H9 (cell line): ENCODE measurements around the gene C17orf75. TPM values are rescaled to one million over a fixed set of nuclear protein-coding genes. Genes with fewer than 3 reads are reported as not detected.
A peak's percentile ranks its signal among the peaks of the same experiment; 100 is the strongest.

ENCODE experiments used
- DNase-seq: peaks from one replicate; pipeline ENCODE4 v3.0.0-alpha.2; 2017
- H2AFZ ChIP-seq: one replicate; pipeline ENCODE4 v1.6.1; 2013; ENCODE audit warnings: mild to moderate bottlenecking, low read length, control low read depth, moderate library complexity
- H2AK5ac ChIP-seq: 2 replicates; pipeline ENCODE4 v1.6.1; 2013; ENCODE audit warnings: low read length, control low read depth, mixed read lengths; ENCODE audit not compliant: insufficient read length
- H2BK120ac ChIP-seq: one replicate; pipeline ENCODE4 v1.6.1; 2013; ENCODE audit warnings: low read depth, mild to moderate bottlenecking, low read length, control low read depth, inconsistent platforms; ENCODE audit not compliant: poor library complexity, severe bottlenecking
- H2BK12ac ChIP-seq: 2 replicates; pipeline ENCODE4 v1.6.1; 2013; ENCODE audit warnings: low read length, control low read depth, mixed read lengths, low read depth; ENCODE audit not compliant: insufficient read length
- H2BK15ac ChIP-seq: 2 replicates; pipeline ENCODE4 v1.6.1; 2013; ENCODE audit warnings: low read depth, low read length, control low read depth
- H2BK20ac ChIP-seq: one replicate; pipeline ENCODE4 v1.6.1; 2013; ENCODE audit warnings: low read depth, mild to moderate bottlenecking, low read length, control low read depth, inconsistent platforms; ENCODE audit not compliant: poor library complexity, severe bottlenecking
- H2BK5ac ChIP-seq: 2 replicates; pipeline ENCODE4 v1.6.1; 2013; ENCODE audit warnings: low read length, control low read depth, mixed read lengths; ENCODE audit not compliant: insufficient read length
- H3K14ac ChIP-seq: 2 replicates; pipeline ENCODE4 v1.6.1; 2013; ENCODE audit warnings: low read length, control low read depth; ENCODE audit not compliant: insufficient read depth
- H3K18ac ChIP-seq: 2 replicates; pipeline ENCODE4 v1.6.1; 2013; ENCODE audit warnings: low read depth, mild to moderate bottlenecking, mixed read lengths, low read length, control low read depth; ENCODE audit not compliant: insufficient read length
- H3K23ac ChIP-seq: 2 replicates; pipeline ENCODE4 v1.6.1; 2013; ENCODE audit warnings: low read length, control low read depth, mixed read lengths, low read depth; ENCODE audit not compliant: insufficient read length
- H3K23me2 ChIP-seq: 2 replicates; pipeline ENCODE4 v1.6.1; 2013; ENCODE audit warnings: low read depth, mild to moderate bottlenecking, mixed read lengths, low read length, control low read depth; ENCODE audit not compliant: insufficient read length, poor library complexity, severe bottlenecking
- H3K27ac ChIP-seq: 2 replicates; pipeline ENCODE4 v1.5.1; 2013; ENCODE audit warnings: low read length, control low read depth, mixed read lengths, low read depth; ENCODE audit not compliant: insufficient read length
- H3K27me3 ChIP-seq: 2 replicates; pipeline ENCODE4 v1.6.1; 2013; ENCODE audit warnings: low read length, control low read depth, inconsistent platforms; ENCODE audit not compliant: insufficient read depth
- H3K4ac ChIP-seq: 2 replicates; pipeline ENCODE4 v1.6.1; 2013; ENCODE audit warnings: low read depth, mild to moderate bottlenecking, control low read depth, inconsistent platforms, low read length, moderate library complexity
- H3K4me1 ChIP-seq: 2 replicates; pipeline ENCODE4 v1.6.1; 2013; ENCODE audit warnings: low read length, control low read depth, inconsistent platforms; ENCODE audit not compliant: insufficient read depth
- H3K4me2 ChIP-seq: 2 replicates; pipeline ENCODE4 v1.6.1; 2013; ENCODE audit warnings: low read length, control low read depth, mixed read lengths; ENCODE audit not compliant: insufficient read length, insufficient read depth
- H3K56ac ChIP-seq: 2 replicates; pipeline ENCODE4 v1.6.1; 2013; ENCODE audit warnings: low read depth, mild to moderate bottlenecking, mixed read lengths, low read length, control low read depth; ENCODE audit not compliant: insufficient read length
- H3K79me1 ChIP-seq: 2 replicates; pipeline ENCODE4 v1.6.1; 2013; ENCODE audit warnings: low read depth, mild to moderate bottlenecking, moderate library complexity, low read length, control low read depth, inconsistent platforms; ENCODE audit not compliant: insufficient read depth, poor library complexity, severe bottlenecking
- H3K79me2 ChIP-seq: 2 replicates; pipeline ENCODE4 v1.6.1; 2013; ENCODE audit warnings: low read length, control low read depth, inconsistent platforms; ENCODE audit not compliant: insufficient read depth
- H3K9ac ChIP-seq: 2 replicates; pipeline ENCODE4 v1.6.1; 2013; ENCODE audit warnings: low read length, control low read depth, mixed read lengths; ENCODE audit not compliant: insufficient read length; ENCODE audit errors: extremely low read depth
- H3K9me3 ChIP-seq: one replicate; pipeline ENCODE4 v1.6.1; 2013; ENCODE audit warnings: low read depth, low read length, inconsistent platforms; ENCODE audit not compliant: control insufficient read depth
- H3T11ph ChIP-seq: one replicate; pipeline ENCODE4 v1.6.1; 2013; ENCODE audit warnings: mild to moderate bottlenecking, low read length, control low read depth, inconsistent platforms
- H4K20me1 ChIP-seq: one replicate; pipeline ENCODE4 v1.6.1; 2013; ENCODE audit not compliant: control insufficient read depth, insufficient read length, insufficient read depth
- H4K5ac ChIP-seq: 2 replicates; pipeline ENCODE4 v1.6.1; 2013; ENCODE audit warnings: low read depth, mild to moderate bottlenecking, mixed read lengths, low read length, control low read depth; ENCODE audit not compliant: insufficient read length
- H4K8ac ChIP-seq: replicated peaks from 2 replicates; pipeline ENCODE4 v1.6.1; 2013; ENCODE audit warnings: low read length, control low read depth, mixed read lengths, low read depth; ENCODE audit not compliant: insufficient read length
- H4K91ac ChIP-seq: 2 replicates; pipeline ENCODE4 v1.6.1; 2013; ENCODE audit warnings: low read depth, mild to moderate bottlenecking, moderate library complexity, mixed read lengths, low read length, control low read depth; ENCODE audit not compliant: insufficient read length
- H3K27ac Mint-ChIP-seq, 3 experiments: 2 replicates in 2 of 3; 3 replicates in 1 of 3; pipeline ENCODE4 v1.8.0; 2020 to 2021; ENCODE audit warnings: mixed read lengths in 3 of 3, mild to moderate bottlenecking in 1 of 3, moderate library complexity in 1 of 3
- H3K27me3 Mint-ChIP-seq: 2 replicates; pipeline ENCODE4 v1.8.0; 2021; ENCODE audit warnings: low read depth, mild to moderate bottlenecking, moderate library complexity, mixed read lengths
- H3K36me3 Mint-ChIP-seq, 3 experiments: 2 replicates in 2 of 3; 3 replicates in 1 of 3; pipeline ENCODE4 v1.8.0; 2020 to 2021; ENCODE audit warnings: low read depth in 3 of 3, mixed read lengths in 3 of 3; ENCODE audit not compliant: insufficient read depth in 1 of 3
- H3K4me1 Mint-ChIP-seq, 2 experiments: 2 replicates each; pipeline ENCODE4 v1.8.0; 2020; ENCODE audit warnings: mixed read lengths in 2 of 2
- H3K4me3 Mint-ChIP-seq, 2 experiments: 2 replicates in 1 of 2; 3 replicates in 1 of 2; pipeline ENCODE4 v1.8.0; 2020 to 2021; ENCODE audit warnings: mild to moderate bottlenecking in 2 of 2, mixed read lengths in 2 of 2, moderate library complexity in 1 of 2
- H3K9me3 Mint-ChIP-seq, 2 experiments: 2 replicates in 1 of 2; 3 replicates in 1 of 2; pipeline ENCODE4 v1.8.0; 2020; ENCODE audit warnings: mild to moderate bottlenecking in 2 of 2, mixed read lengths in 2 of 2, moderate library complexity in 1 of 2
- WGBS: extraction: QIAGEN DNeasy Blood & Tissue Kit; methylation state at CpG from one replicate; pipeline ENCODE4 v1.1.7; 2013; ENCODE audit warnings: missing lambda C conversion rate, low lambda C conversion rate, mixed read lengths; ENCODE audit not compliant: insufficient read length; ENCODE audit errors: extremely low coverage; 5-methylcytosine and 5-hydroxymethylcytosine counted together
- total RNA-seq: library from RNA; stranded (reverse); gene quantifications from 2 replicates; pipeline ENCODE4 v1.2.1, GENCODE V29; 2021
- TF ChIP-seq, protein P1 (sequence below): fragments of 200-600 bp; sonication (generic); conservative IDR thresholded peaks from 3 replicates; pipeline ENCODE4 v1.8.0; 2021; ENCODE audit warnings: antibody characterized with exemption, mild to moderate bottlenecking

Gene C17orf75
- total RNA-seq, 1 experiment from 2014 or later: 40.4 TPM

DNA sequence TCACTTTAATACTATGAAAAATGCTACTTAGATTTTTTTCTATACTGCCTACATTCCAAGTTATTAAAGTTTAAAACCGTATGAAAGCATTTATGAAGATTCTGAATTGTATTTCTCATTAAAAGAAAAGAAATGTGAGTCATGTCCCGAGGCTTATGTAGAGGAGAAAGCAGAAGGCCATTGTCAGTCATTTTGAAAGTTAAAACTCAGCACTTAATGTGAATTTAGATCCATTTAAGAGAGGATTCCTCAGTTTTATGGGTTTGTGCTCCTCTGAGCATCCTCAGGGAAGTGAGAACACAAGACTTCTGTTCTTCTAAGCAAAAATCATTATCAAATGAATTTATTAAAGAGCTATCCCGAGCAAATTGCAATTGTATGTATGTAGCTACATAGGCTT lies 11.8 kb downstream of the C17orf75 start:
- Histone ChIP-seq H3K4me2 (no peak overlapping the region), H3K9me3 (no peaks in the 10 kb centered on the region), H2AFZ (no peak overlapping the region), H3K56ac (no peak overlapping the region), H3K9ac (no peak overlapping the region), H3K4ac (no peak overlapping the region), H2BK5ac (no peak overlapping the region), H3K18ac (no peak overlapping the region), H3K79me2 (no peaks in the 10 kb centered on the region), H4K91ac (no peak overlapping the region), H3K23me2 (no peaks in the 10 kb centered on the region), H2BK120ac (no peak overlapping the region), H3K27ac (no peak overlapping the region), H3K14ac (no peak overlapping the region), H3T11ph (no peak overlapping the region), H3K79me1 (no peaks in the 10 kb centered on the region), H4K8ac (no peak overlapping the region), H3K23ac (no peak overlapping the region), H2BK12ac (no peak overlapping the region), H4K20me1 (no peaks in the 10 kb centered on the region), H2BK20ac (no peak overlapping the region), H2AK5ac (no peak overlapping the region), H3K27me3 (no peaks in the 10 kb centered on the region), H3K4me1 (no peaks in the 10 kb centered on the region), H2BK15ac (no peak overlapping the region), H4K5ac (no peak overlapping the region)
- no CpG with 5 or more reads among the region's 3 CpGs for WGBS
- Mint-ChIP-seq H3K27ac (peak overlapping the region in 1 of 3 experiments; percentile 44; a peak in 1 of 7 replicates), H3K9me3 (no peaks in the 10 kb centered on the region), H3K36me3 (peaks cover 7 to 32% (median 24%) of the 10 kb centered on the region in 3 experiments; a peak in 6 of 7 replicates), H3K27me3 (no peaks in the 10 kb centered on the region), H3K4me3 (no peak overlapping the region), H3K4me1 (no peaks in the 10 kb centered on the region)
- no peak for DNase-seq
- TF ChIP-seq, protein P1, sequence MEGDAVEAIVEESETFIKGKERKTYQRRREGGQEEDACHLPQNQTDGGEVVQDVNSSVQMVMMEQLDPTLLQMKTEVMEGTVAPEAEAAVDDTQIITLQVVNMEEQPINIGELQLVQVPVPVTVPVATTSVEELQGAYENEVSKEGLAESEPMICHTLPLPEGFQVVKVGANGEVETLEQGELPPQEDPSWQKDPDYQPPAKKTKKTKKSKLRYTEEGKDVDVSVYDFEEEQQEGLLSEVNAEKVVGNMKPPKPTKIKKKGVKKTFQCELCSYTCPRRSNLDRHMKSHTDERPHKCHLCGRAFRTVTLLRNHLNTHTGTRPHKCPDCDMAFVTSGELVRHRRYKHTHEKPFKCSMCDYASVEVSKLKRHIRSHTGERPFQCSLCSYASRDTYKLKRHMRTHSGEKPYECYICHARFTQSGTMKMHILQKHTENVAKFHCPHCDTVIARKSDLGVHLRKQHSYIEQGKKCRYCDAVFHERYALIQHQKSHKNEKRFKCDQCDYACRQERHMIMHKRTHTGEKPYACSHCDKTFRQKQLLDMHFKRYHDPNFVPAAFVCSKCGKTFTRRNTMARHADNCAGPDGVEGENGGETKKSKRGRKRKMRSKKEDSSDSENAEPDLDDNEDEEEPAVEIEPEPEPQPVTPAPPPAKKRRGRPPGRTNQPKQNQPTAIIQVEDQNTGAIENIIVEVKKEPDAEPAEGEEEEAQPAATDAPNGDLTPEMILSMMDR: no peak
